Dermis blood vessel endothelial cell (primary cell): ENCODE results near the gene BMERB1. TPM values are rescaled to one million over a fixed set of nuclear protein-coding genes. Genes with fewer than 3 reads are reported as not detected.
A peak's percentile ranks its signal among the peaks of the same experiment; 100 is the strongest.
"Not testable (repeated sequence)": the region's sequence is repeated elsewhere in the genome, so short reads cannot be mapped to it uniquely, and the experiment has no call there.

ENCODE experiments used
- DNase-seq: peaks from one replicate; pipeline ENCODE4 v3.0.0; 2010
- total RNA-seq: library from RNA; depleted of rRNA; stranded (reverse); fragments of >200 nt; gene quantifications from 2 replicates; pipeline ENCODE4 v1.2.3, GENCODE V29; 2014

BMERB1 gene
- total RNA-seq = 12.5 and 12.6 TPM in 2 replicates

GRCh38 chr16:15434425-15435215 is at the start of gene BMERB1:
TSS of gene BMERB1 (plus strand) at chr16:15434588. CDS start at chr16:15434654, 66 bp downstream.
- DNase-seq = peak; percentile 74

- DNase-seq = not testable (repeated sequence)
Measured at GRCh38 chr16:15388060-15388459, 46.3 kb upstream of the BMERB1 start.

- DNase-seq = not testable (repeated sequence)
Measured at GRCh38 chr16:15389916-15390315, 44.5 kb upstream of the BMERB1 start.

GRCh38 chr16:15393025-15393424 is 41.4 kb upstream of the BMERB1 start:
- not testable (repeated sequence) for DNase-seq

- DNase-seq = peak; percentile 20
Measured at GRCh38 chr16:15395631-15396508, 38.5 kb upstream of the BMERB1 start, which contains the start of gene MPV17L. TSS of gene MPV17L (plus strand) at chr16:15395754. CDS start at chr16:15395898, 144 bp downstream.

GRCh38 chr16:15396509-15396829 is 37.9 kb upstream of the BMERB1 start:
- not testable (repeated sequence) for DNase-seq

- DNase-seq = no peak
Measured at GRCh38 chr16:15396948-15397594, 37.3 kb upstream of the BMERB1 start.

GRCh38 chr16:15398618-15399316 is 35.6 kb upstream of the BMERB1 start:
- DNase-seq = no peak

- no peak for DNase-seq
Measured at GRCh38 chr16:15399317-15399716, 35.1 kb upstream of the BMERB1 start.

- not testable (repeated sequence) for DNase-seq
Measured at GRCh38 chr16:15400314-15400713, 34.1 kb upstream of the BMERB1 start.

GRCh38 chr16:15401972-15402371 is 32.4 kb upstream of the BMERB1 start:
- no peak for DNase-seq

- DNase-seq = no peak
Measured at GRCh38 chr16:15403392-15403995, 30.9 kb upstream of the BMERB1 start.

- not testable (repeated sequence) for DNase-seq
Measured at GRCh38 chr16:15404091-15404490, 30.3 kb upstream of the BMERB1 start.

- no peak for DNase-seq
Measured at GRCh38 chr16:15404792-15405191, 29.6 kb upstream of the BMERB1 start.

GRCh38 chr16:15407756-15408155 is 26.6 kb upstream of the BMERB1 start:
- not testable (repeated sequence) for DNase-seq

- DNase-seq = not testable (repeated sequence)
Measured at GRCh38 chr16:15409476-15409875, 24.9 kb upstream of the BMERB1 start.

- no peak for DNase-seq
Measured at GRCh38 chr16:15415511-15415985, 18.8 kb upstream of the BMERB1 start.

GRCh38 chr16:15417197-15417596 is 17.2 kb upstream of the BMERB1 start:
- no peak for DNase-seq

GRCh38 chr16:15418206-15418605 is 16.2 kb upstream of the BMERB1 start:
- no peak for DNase-seq

- not testable (repeated sequence) for DNase-seq
Measured at GRCh38 chr16:15421696-15422095, 12.7 kb upstream of the BMERB1 start.

- DNase-seq = no peak
Measured at GRCh38 chr16:15422222-15422621, 12.2 kb upstream of the BMERB1 start.

- no peak for DNase-seq
Measured at GRCh38 chr16:15425861-15426260, 8.5 kb upstream of the BMERB1 start.
